ENCODE data around the gene KCTD2.
A peak's percentile ranks its signal among the peaks of the same experiment; 100 is the strongest.

Gene KCTD2

DNA sequence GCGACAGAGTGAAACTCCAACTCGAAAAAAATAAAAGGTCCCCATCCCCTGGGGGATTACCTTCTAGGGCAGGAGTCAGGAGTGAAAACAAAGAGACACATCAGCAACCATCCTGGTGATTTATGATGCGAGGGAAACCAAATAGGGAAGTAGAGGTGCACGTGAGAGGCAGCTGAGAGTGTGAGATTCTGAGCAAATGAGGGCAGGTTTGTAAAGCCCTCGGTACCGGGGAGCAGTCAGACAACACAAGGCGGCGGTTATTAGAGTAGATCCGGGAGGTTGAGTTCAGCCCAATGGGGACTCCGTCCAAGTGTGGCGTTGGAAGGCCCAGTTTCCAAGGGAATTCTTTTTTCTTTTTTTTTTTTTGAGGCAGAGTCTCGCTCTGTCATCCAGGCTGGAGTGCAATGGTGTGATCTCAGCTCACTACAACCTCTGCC, 55.4 kb downstream of the KCTD2 start:
- no peak for DNase-seq

DNA sequence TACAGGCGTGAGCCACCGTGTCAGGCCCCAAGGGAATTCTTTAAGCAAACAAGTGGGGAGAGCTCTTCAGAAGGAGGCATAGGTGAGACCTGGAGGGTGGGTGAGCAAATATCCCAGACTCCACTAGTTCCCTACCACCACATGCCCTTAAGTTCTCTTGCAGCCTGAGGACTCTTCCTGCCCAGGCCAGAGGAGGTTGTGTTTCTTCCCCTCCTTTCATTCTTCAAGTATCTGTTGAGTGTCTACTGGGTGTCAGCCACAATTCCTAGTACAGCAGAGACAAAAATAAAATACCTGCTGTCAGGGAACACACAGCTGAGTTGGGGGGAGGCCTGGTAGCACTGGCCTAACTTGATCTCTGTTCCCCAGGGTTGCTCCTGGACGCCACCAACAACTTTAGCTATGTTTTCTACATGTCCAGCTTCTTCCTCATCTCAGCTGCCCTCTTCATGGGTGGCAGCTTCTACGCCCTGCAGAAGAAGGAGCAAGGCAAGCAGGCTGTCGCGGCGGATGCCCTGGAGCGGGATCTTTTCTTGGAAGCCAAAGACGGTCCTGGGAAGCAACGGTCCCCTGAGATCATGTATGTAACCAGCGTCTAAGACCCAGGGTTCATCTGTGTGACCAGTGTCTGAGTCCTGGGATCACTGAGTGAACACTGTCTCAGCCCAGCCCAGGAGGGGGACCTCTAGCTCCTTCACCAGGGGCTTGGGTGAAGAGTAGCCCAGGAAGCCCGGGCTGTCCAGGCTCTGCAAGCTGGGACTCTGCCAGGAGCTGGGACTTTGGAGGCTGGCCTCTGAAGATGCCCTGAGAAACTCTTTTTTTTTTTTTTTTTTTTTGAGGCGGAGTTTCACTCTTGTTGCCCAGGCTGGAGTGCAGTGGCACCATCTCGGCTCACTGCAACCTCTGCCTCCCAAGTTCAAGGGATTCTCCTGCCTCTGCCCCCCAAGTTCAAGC, 56.9 kb downstream of the KCTD2 start:
- DNase-seq = no peak

DNA sequence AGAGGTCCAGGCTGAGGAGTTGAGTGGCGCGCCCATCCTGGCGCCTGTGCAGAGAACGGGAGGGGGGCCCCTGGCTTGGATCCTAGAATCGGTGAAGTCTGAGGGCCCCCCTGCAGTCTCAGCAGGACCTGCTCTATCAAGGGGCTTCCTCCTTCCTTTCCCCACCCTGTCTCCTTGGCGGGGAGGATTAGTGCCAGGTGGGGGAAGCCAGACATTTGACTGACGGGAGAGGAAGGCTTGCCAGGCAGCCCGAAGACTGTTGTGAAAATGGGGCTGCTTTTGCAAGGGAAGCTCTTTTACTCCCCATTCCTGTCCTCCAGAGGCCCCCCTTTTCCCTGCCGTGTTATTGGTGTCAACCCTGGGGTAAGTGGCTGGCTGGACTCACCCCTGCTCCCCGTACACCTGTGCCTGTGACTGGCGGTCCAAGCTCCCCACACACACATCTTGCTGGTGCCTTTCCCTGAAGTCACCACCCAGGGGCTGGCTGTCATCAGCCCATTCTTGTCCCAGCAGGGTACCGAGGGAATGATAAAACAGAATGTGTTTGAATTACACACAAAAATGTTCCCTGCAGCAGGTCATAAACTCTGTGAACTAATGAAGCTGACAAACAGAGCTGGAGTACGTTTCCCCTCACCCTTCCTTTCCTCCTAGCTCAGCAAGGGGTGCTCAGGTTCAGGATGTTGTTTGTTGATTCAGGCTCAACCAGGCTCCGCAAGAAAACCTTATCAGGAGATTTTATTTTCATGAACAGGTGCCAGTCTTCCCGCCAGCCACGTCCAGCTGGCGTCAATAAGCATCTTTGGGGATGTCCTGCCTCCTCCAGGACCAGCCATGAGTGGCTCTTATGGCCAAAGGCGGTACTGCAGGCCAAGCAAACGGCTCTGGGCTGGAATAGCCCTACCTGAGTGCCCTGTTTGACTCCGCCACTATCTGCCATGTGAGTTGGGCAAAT, 58.4 kb downstream of the KCTD2 start:
- DNase-seq = no peak

- DNase-seq = no peak
Measured at GRCh38 chr17:75108193-75108592, 61.2 kb downstream of the KCTD2 start.

GRCh38 chr17:75109046-75109406, 62.0 kb downstream of the KCTD2 start:
- no peak for DNase-seq

GRCh38 chr17:75109407-75110233, 62.6 kb downstream of the KCTD2 start, which contains the start of gene ARMC7:
TSS of gene ARMC7 (plus strand) at chr17:75109969. CDS start at chr17:75110289, 320 bp downstream.
- peak; percentile 86 for DNase-seq

DNA sequence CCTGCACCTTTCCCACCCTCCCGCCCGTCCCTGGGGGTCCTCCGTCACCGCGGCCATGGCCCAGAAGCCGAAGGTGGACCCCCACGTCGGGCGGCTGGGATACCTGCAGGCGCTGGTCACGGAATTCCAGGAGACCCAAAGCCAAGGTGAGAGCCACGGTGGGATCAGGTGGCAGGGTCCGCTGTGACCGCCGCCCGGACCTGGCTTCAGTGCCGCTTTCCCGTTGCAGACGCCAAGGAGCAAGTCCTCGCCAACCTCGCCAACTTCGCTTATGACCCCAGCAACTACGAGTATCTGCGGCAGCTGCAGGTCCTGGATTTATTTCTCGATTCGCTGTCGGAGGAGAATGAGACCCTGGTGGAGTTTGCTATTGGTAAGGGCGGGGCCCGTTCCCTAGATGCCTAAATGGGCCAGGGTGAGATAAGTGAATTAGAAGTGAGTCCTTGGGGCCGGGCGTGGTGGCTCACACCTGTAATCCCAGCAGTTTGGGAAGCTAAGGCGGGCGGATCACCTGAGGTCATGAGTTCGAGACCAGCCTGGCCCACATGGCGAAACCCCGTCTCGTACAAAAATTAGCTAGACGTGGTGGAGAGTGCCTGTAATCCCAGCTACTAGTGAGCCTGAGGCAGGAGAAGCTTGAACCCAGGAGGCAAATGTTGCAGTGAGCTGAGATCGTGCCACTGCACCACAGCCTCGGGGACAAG, 63.4 kb downstream of the KCTD2 start:
- DNase-seq = no peak

DNA sequence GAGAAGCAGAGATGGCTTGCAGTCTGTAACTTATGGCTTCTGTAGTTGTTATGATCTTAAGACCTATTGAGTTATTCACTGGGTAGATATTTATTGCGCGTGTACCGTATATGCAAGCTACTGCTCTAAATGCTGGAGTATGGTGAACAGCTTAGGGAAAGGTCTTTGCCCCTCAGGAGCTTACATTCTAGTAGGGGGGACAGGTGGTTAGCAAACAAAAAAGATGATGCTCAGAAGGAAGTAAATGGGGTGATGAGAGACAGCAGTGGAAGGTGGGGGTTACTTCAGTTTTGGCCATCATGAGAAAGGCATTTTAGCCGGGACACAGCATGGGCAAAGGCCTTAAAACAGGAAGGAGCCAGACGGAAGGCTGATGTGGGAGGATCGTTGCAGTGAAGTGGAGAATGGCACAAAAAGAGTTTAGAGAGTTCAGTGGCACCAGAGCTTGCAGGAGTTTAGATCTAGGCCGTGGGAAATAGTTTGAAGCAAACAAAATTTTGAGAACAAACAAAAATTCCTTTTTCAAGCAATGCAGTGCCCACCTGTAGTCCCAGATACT, 64.8 kb downstream of the KCTD2 start:
- no peak for DNase-seq

GRCh38 chr17:75113798-75114551, 67.0 kb downstream of the KCTD2 start:
- peak; percentile 89 for DNase-seq

- DNase-seq = no peak
Measured at GRCh38 chr17:75114552-75115314, 67.7 kb downstream of the KCTD2 start.

All from T-helper 9 cell (primary cell).